Liver (tissue), 10 donors: ENCODE measurements around the gene DBT. TPM values are rescaled to one million over a fixed set of nuclear protein-coding genes. Genes with fewer than 3 reads are reported as not detected.

Source experiments
- DNase-seq: peaks from one replicate; pipeline ENCODE4 v3.0.0-alpha.2; 2017; ENCODE audit warnings: low spot score
- H3K27ac ChIP-seq, 2 donors: one replicate each; pipeline ENCODE4 v1.7.0; 2013; ENCODE audit warnings: inconsistent platforms in 2 of 2, low read length in 2 of 2, control low read depth in 1 of 2, low read depth in 1 of 2, mild to moderate bottlenecking in 1 of 2
- H3K27me3 ChIP-seq, 4 donors: one replicate each; pipeline versions ENCODE4 v1.6.1 to v1.7.0; 2013; ENCODE audit warnings: low read length in 3 of 4, inconsistent platforms in 1 of 4, mild to moderate bottlenecking in 1 of 4, moderate library complexity in 1 of 4; ENCODE audit not compliant: control insufficient read depth in 4 of 4, insufficient read depth in 4 of 4
- H3K36me3 ChIP-seq, 4 donors: one replicate each; pipeline versions ENCODE4 v1.6.1 to v1.7.0; 2013; ENCODE audit warnings: low read length in 3 of 4, mild to moderate bottlenecking in 3 of 4, low read depth in 1 of 4, moderate library complexity in 1 of 4; ENCODE audit not compliant: control insufficient read depth in 4 of 4, insufficient read depth in 3 of 4
- H3K4me1 ChIP-seq, 4 donors: one replicate each; pipeline versions ENCODE4 v1.6.1 to v1.7.0; 2013; ENCODE audit warnings: low read length in 3 of 4, mild to moderate bottlenecking in 3 of 4, moderate library complexity in 1 of 4; ENCODE audit not compliant: control insufficient read depth in 4 of 4, insufficient read depth in 4 of 4
- H3K4me3 ChIP-seq, 3 donors: one replicate each; pipeline versions ENCODE4 v1.6.1 to v1.7.0; 2013; ENCODE audit warnings: low read length in 3 of 3, control low read depth in 1 of 3, low read depth in 1 of 3, mild to moderate bottlenecking in 1 of 3
- H3K9ac ChIP-seq, 2 donors: one replicate each; pipeline ENCODE4 v1.7.0; 2013; ENCODE audit warnings: low read length in 2 of 2, mild to moderate bottlenecking in 2 of 2, moderate library complexity in 2 of 2, control low read depth in 1 of 2, low read depth in 1 of 2
- H3K9me3 ChIP-seq, 4 donors: one replicate each; pipeline versions ENCODE4 v1.6.1 to v1.7.0; 2013; ENCODE audit warnings: low read length in 3 of 4; ENCODE audit not compliant: control insufficient read depth in 4 of 4
- FOXA2 ChIP-seq: IDR thresholded peaks from 2 replicates; pipeline ENCODE4 v1.6.1; 2016; ENCODE audit warnings: antibody characterized with exemption
- GABPA ChIP-seq, 2 donors: IDR thresholded peaks in 1 of 2; conservative IDR thresholded peaks in 1 of 2; 2 replicates each; pipeline ENCODE4 v1.6.1; 2016; ENCODE audit warnings: antibody characterized with exemption in 2 of 2, mild to moderate bottlenecking in 1 of 2, moderate library complexity in 1 of 2
- HNF4A ChIP-seq, 2 donors: conservative IDR thresholded peaks; 2 replicates each; pipeline ENCODE4 v1.6.1; 2016; ENCODE audit warnings: antibody characterized with exemption in 2 of 2, mild to moderate bottlenecking in 2 of 2
- HNF4G ChIP-seq: IDR thresholded peaks from 2 replicates; pipeline ENCODE4 v1.6.1; 2016; ENCODE audit warnings: antibody characterized with exemption
- JUND ChIP-seq, 2 donors: IDR thresholded peaks; 2 replicates each; pipeline ENCODE4 v1.6.1; 2016; ENCODE audit warnings: antibody characterized with exemption in 2 of 2
- MAX ChIP-seq: IDR thresholded peaks from 2 replicates; pipeline ENCODE4 v1.6.1; 2016; ENCODE audit warnings: antibody characterized with exemption
- NR2F2 ChIP-seq: IDR thresholded peaks from 2 replicates; pipeline ENCODE4 v1.6.1; 2016; ENCODE audit warnings: antibody characterized with exemption
- RAD21 ChIP-seq, 2 donors: IDR thresholded peaks; 2 replicates each; pipeline ENCODE4 v1.6.1; 2016; ENCODE audit warnings: antibody characterized with exemption in 2 of 2, mild to moderate bottlenecking in 2 of 2
- REST ChIP-seq: IDR thresholded peaks from 2 replicates; pipeline ENCODE4 v1.6.1; 2016; ENCODE audit warnings: antibody characterized with exemption, mild to moderate bottlenecking
- SP1 ChIP-seq: IDR thresholded peaks from 2 replicates; pipeline ENCODE4 v1.6.1; 2018; ENCODE audit warnings: antibody characterized with exemption, mild to moderate bottlenecking
- TAF1 ChIP-seq: conservative IDR thresholded peaks from 2 replicates; pipeline ENCODE4 v1.6.1; 2016; ENCODE audit warnings: antibody characterized with exemption, mild to moderate bottlenecking
- YY1 ChIP-seq: IDR thresholded peaks from 2 replicates; pipeline ENCODE4 v1.6.1; 2016; ENCODE audit warnings: antibody characterized with exemption, mild to moderate bottlenecking
- ZBTB33 ChIP-seq: IDR thresholded peaks from 2 replicates; pipeline ENCODE4 v1.6.1; 2016; ENCODE audit warnings: antibody characterized with exemption
- WGBS: extraction: QIAGEN DNeasy Blood & Tissue Kit; methylation state at CpG from one replicate; pipeline ENCODE4 v1.1.7; 2013; 5-methylcytosine and 5-hydroxymethylcytosine counted together
- polyA plus RNA-seq, 2 donors: library from polyadenylated mRNA; stranded (reverse) in 1 of 2; unstranded in 1 of 2; fragments of 200-250 nt in 1 of 2; fragments of >200 nt in 1 of 2; fragmentation: Nextera tagmentation in 1 of 2; extraction: Ambion mirVana in 1 of 2; gene quantifications; one replicate each; pipeline versions ENCODE4 v1.2.1 to v1.2.3, GENCODE V29; 2013 to 2015
- small RNA-seq: library from RNA; depleted of rRNA; stranded (forward); fragments of <200 nt; gene quantifications from one replicate; pipeline ENCODE3, GENCODE V24; 2014
- total RNA-seq, 2 donors: library from RNA; depleted of rRNA; stranded (reverse); fragments of >200 nt; gene quantifications; one replicate each; pipeline ENCODE4 v1.2.3, GENCODE V29; 2014
- donor health status: healthy.
- donor health status: healthy.
- donor health status: healthy.
- donor health status: healthy.
- donor health status: healthy.

The DBT gene
- total and polyA plus RNA-seq, 4 donors: 7.7 to 10.7 (median 9.1) TPM

GRCh38 chr1:100141192-100141591 lies 108.4 kb downstream of the DBT start (continued):
- no peak for TF ChIP-seq ZBTB33
- TF ChIP-seq TAF1: no peak
- TF ChIP-seq YY1: no peak
- no peak for TF ChIP-seq SP1
- no peak for TF ChIP-seq JUND (IDR thresholded peaks at IDR 0.05)
- no peak for TF ChIP-seq NR2F2

GRCh38 chr1:100137602-100138001 lies 112.0 kb downstream of the DBT start:
- no peak overlapping the region for H3K4me3 ChIP-seq
- H3K27me3 ChIP-seq: no peaks in the 10 kb centered on the region
- no peaks in the 10 kb centered on the region for H3K9me3 ChIP-seq
- WGBS: 99% methylated on average over 2 of the region's 2 CpGs
- DNase-seq: no peak
- peaks cover 4 to 14% (median 8%) of the 10 kb centered on the region in 4 donors for H3K4me1 ChIP-seq
- TF ChIP-seq ZBTB33: no peak
- TF ChIP-seq HNF4A (conservative IDR thresholded peaks at IDR 0.05): no peak
- TF ChIP-seq GABPA (IDR thresholded peaks at IDR 0.05 in 1 of 2, conservative IDR thresholded peaks at IDR 0.05 in 1 of 2): no peak
- no peak for TF ChIP-seq FOXA2
- no peak for TF ChIP-seq REST
- TF ChIP-seq TAF1: no peak
- TF ChIP-seq RAD21 (IDR thresholded peaks at IDR 0.05): no peak
- no peak for TF ChIP-seq MAX
- no peak for TF ChIP-seq JUND (IDR thresholded peaks at IDR 0.05)
- TF ChIP-seq HNF4G: no peak
- H3K9ac ChIP-seq: no peak overlapping the region
- H3K36me3 ChIP-seq: peaks cover 9 to 48% (median 41%) of the 10 kb centered on the region in 4 donors
- H3K27ac ChIP-seq: no peak overlapping the region

Small RNA genes lying within 50 kb of the gene (small RNA-seq; reads per million reads assigned to genes)
- gene AL445928.1 (not detected), gene MIR553 (not detected), gene RPL23AP90 (not detected)

Other genes starting within 250 kb of the DBT start
- 1 to 10 TPM; 1.3 to 5.9 TPM for gene SASS6, start 116.9 kb downstream of the DBT start, total RNA-seq
- 1 to 10 TPM in 1 of 2 donors, under 1 TPM in 1; 0.55 to 1.3 TPM for gene SASS6, start 116.9 kb downstream of the DBT start, polyA plus RNA-seq
- gene TRMT13, start 116.7 kb downstream of the DBT start, total RNA-seq: 10 to 100 TPM in 1 of 2 donors, 1 to 10 TPM in 1; 8.1 to 11.2 TPM
- 10 to 100 TPM in 1 of 2 donors, 1 to 10 TPM in 1; 3.5 to 10.6 TPM for gene TRMT13, start 116.7 kb downstream of the DBT start, polyA plus RNA-seq
- gene LRRC39, start 71.6 kb downstream of the DBT start, total RNA-seq: 1 to 10 TPM in 1 of 2 donors, under 1 TPM in 1; 0.14 to 1.4 TPM
- under 1 TPM; 0.12 to 0.64 TPM for gene LRRC39, start 71.6 kb downstream of the DBT start, polyA plus RNA-seq
- 10 to 100 TPM; 15.9 to 18.9 TPM for gene RTCA, start 16.4 kb upstream of the DBT start, total RNA-seq
- 10 to 100 TPM; 11.2 to 14.3 TPM for gene RTCA, start 16.4 kb upstream of the DBT start, polyA plus RNA-seq
- 1 to 10 TPM; 3.6 to 4.1 TPM for gene CDC14A, start 102.7 kb upstream of the DBT start, total RNA-seq
- gene CDC14A, start 102.7 kb upstream of the DBT start, polyA plus RNA-seq: 1 to 10 TPM in 1 of 2 donors, under 1 TPM in 1; 0.39 to 1.7 TPM